Esophagus muscularis mucosa (tissue), 4 donors: ENCODE results near the gene TOGARAM2.

Experiments
- CTCF ChIP-seq, 3 experiments: fragments of 200-600 bp in 2 of 3; fragments of 450-650 bp in 1 of 3; sonication (generic) in 2 of 3; IDR thresholded peaks; one replicate each; pipeline ENCODE4 v1.5.1; 2017 to 2019; ENCODE audit warnings: antibody characterized with exemption in 3 of 3, mild to moderate bottlenecking in 2 of 3, moderate library complexity in 1 of 3
- EP300 ChIP-seq: sonication (generic); formaldehyde crosslinking; IDR thresholded peaks from one replicate; pipeline ENCODE4 v1.6.1; 2017; ENCODE audit warnings: antibody characterized with exemption
- POLR2AphosphoS5 ChIP-seq, 2 donors: sonication (generic); formaldehyde crosslinking; IDR thresholded peaks; one replicate each; pipeline ENCODE4 v1.6.1; 2017; ENCODE audit warnings: antibody characterized with exemption in 2 of 2

DNA sequence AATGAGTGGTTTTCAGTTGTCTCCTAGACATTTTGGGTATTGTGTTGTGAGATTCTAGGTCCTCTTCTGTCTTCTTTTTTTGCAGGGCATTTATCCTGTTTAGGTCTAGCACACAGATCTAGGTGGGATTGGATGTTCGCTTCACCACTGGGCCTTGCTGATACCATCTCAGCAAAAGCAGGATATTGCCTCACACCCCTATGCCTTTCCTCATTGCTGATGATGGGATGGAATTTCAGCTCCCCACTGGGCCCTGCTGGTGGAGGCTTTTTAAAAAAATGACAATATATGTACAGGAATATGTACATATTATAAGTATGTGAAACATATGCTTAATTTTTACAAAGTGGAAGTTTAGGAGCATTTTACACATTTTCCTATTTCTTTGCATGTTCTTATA lies 5.4 kb upstream of the TOGARAM2 start:
- TF ChIP-seq EP300 (no peak), CTCF (IDR thresholded peaks at IDR 0.05) (no peak), POLR2AphosphoS5 (IDR thresholded peaks at IDR 0.05) (no peak)
